B cell (primary cell): ENCODE results near the gene OR4D2. TPM values are rescaled to one million over a fixed set of nuclear protein-coding genes. Genes with fewer than 3 reads are reported as not detected.

Experiments used
- ATAC-seq: fragments of 200-7000 bp; cut with Tn5 transposase; one replicate; pipeline ENCODE4 v1.10.0; 2021; ENCODE audit warnings: low read depth, mild to moderate bottlenecking, moderate number of reproducible peaks, moderate library complexity
- CTCF ChIA-PET: fragments of 350-600 bp; sonication (Branson Sonifier 250); formaldehyde crosslinking; loops from one replicate; lab custom pipeline; 2021; ENCODE audit warnings: antibody characterized with exemption, inconsistent platforms; lab: Charles Lee
- POLR2A ChIA-PET: fragments of 350-600 bp; sonication (Branson Sonifier 250); formaldehyde crosslinking; loops from one replicate; lab custom pipeline; 2021; ENCODE audit warnings: antibody characterized with exemption; lab: Charles Lee
- DNase-seq: peaks from one replicate; pipeline ENCODE4 v3.0.0; 2013
- H2AFZ ChIP-seq: 2 replicates; pipeline ENCODE4 v1.6.1; 2012; ENCODE audit warnings: mild to moderate bottlenecking, low read depth, low read length; ENCODE audit not compliant: insufficient read depth, poor library complexity, severe bottlenecking
- H3K27ac ChIP-seq, 2 donors: 1 replicate in 1 of 2; 2 replicates in 1 of 2; pipeline ENCODE4 v1.5.1; 2012 to 2013; ENCODE audit warnings: low read length in 2 of 2, mild to moderate bottlenecking in 2 of 2, moderate library complexity in 1 of 2
- H3K27me3 ChIP-seq, 4 experiments: fragments of 200-600 bp in 1 of 4; sonication (generic) in 1 of 4; replicated peaks in 1 of 4; 1 replicate in 2 of 4; 2 replicates in 2 of 4; pipeline versions ENCODE4 v1.6.1 to v1.7.0; 2013 to 2016; ENCODE audit warnings: low read length in 3 of 4, mild to moderate bottlenecking in 2 of 4, mixed read lengths in 1 of 4, moderate library complexity in 1 of 4; ENCODE audit not compliant: insufficient read depth in 4 of 4, control insufficient read depth in 3 of 4; ENCODE audit errors: control extremely low read depth in 1 of 4
- H3K36me3 ChIP-seq, 2 experiments: replicated peaks in 1 of 2; 1 replicate in 1 of 2; 2 replicates in 1 of 2; pipeline versions ENCODE4 v1.6.1 to v1.7.1; 2013; ENCODE audit warnings: low read length in 1 of 2; ENCODE audit not compliant: insufficient read depth in 2 of 2, control insufficient read depth in 1 of 2; ENCODE audit errors: control extremely low read depth in 1 of 2, extremely low read depth in 1 of 2
- H3K4me1 ChIP-seq, 2 donors: fragments of 200-600 bp in 1 of 2; sonication (generic) in 1 of 2; 1 replicate in 1 of 2; 2 replicates in 1 of 2; pipeline versions ENCODE4 v1.5.1 to v1.6.1; 2013 to 2017; ENCODE audit warnings: low read length in 2 of 2; ENCODE audit not compliant: control insufficient read depth in 2 of 2, insufficient read depth in 2 of 2
- H3K4me2 ChIP-seq: replicated peaks from 2 replicates; pipeline ENCODE3; 2012; ENCODE audit warnings: mild to moderate bottlenecking, low read depth, low read length; ENCODE audit not compliant: poor library complexity, severe bottlenecking
- H3K4me3 ChIP-seq, 5 experiments: fragments of 200-600 bp in 1 of 5; sonication (generic) in 1 of 5; 1 replicate in 3 of 5; 2 replicates in 2 of 5; pipeline versions ENCODE4 v1.5.1 to v1.7.0; 2011 to 2016; ENCODE audit warnings: low read length in 4 of 5, mild to moderate bottlenecking in 4 of 5, low read depth in 2 of 5, control low read depth in 1 of 5, moderate library complexity in 1 of 5; ENCODE audit not compliant: insufficient read depth in 1 of 5; ENCODE audit errors: control extremely low read depth in 1 of 5, extremely low read depth in 1 of 5
- H3K79me2 ChIP-seq: fragments of 200-600 bp; sonication (generic); one replicate; pipeline ENCODE4 v1.6.0; 2016; ENCODE audit warnings: low read length; ENCODE audit not compliant: control insufficient read depth, insufficient read depth
- H3K9ac ChIP-seq: fragments of 200-600 bp; sonication (generic); 2 replicates; pipeline ENCODE4 v1.6.1; 2017; ENCODE audit warnings: mild to moderate bottlenecking, low read length, moderate library complexity
- H3K9me3 ChIP-seq, 3 donors: one replicate each; pipeline versions ENCODE4 v1.6.1 to v1.7.1; 2013; ENCODE audit warnings: low read length in 2 of 3; ENCODE audit not compliant: control insufficient read depth in 2 of 3, insufficient read depth in 1 of 3; ENCODE audit errors: control extremely low read depth in 1 of 3
- H4K20me1 ChIP-seq: 2 replicates; pipeline ENCODE4 v1.6.0; 2012; ENCODE audit warnings: mild to moderate bottlenecking, low read length; ENCODE audit not compliant: insufficient read depth, control insufficient read depth, poor library complexity, severe bottlenecking
- H3K27ac Mint-ChIP-seq: one replicate; pipeline ENCODE4 v1.8.0; 2021; ENCODE audit warnings: mixed read lengths
- H3K27me3 Mint-ChIP-seq: one replicate; pipeline ENCODE4 v1.8.0; 2021; ENCODE audit warnings: mixed read lengths
- H3K4me1 Mint-ChIP-seq: one replicate; pipeline ENCODE4 v1.8.0; 2021; ENCODE audit warnings: mixed read lengths
- H3K4me3 Mint-ChIP-seq: one replicate; pipeline ENCODE4 v1.8.0; 2021; ENCODE audit warnings: mixed read lengths
- H3K9me3 Mint-ChIP-seq: one replicate; pipeline ENCODE4 v1.8.0; 2022; ENCODE audit warnings: mixed read lengths; ENCODE audit not compliant: insufficient read depth
- CTCF ChIP-seq: fragments of 200-600 bp; IDR thresholded peaks from one replicate; pipeline ENCODE4 v1.8.0; 2022; ENCODE audit warnings: antibody characterized with exemption, mild to moderate bottlenecking
- EZH2 ChIP-seq: IDR thresholded peaks from 2 replicates; pipeline ENCODE4 v1.6.1; 2012; ENCODE audit warnings: borderline replicate concordance, low read depth, mild to moderate bottlenecking, moderate library complexity, low read length; ENCODE audit not compliant: insufficient read depth, poor library complexity, severe bottlenecking
- WGBS: methylation state at CpG from one replicate; pipeline ENCODE4 v1.1.5; 2013; ENCODE audit warnings: missing lambda C conversion rate; ENCODE audit not compliant: insufficient coverage; 5-methylcytosine and 5-hydroxymethylcytosine counted together
- intact Hi-C: fragments of 100-400 bp; cut with micrococcal nuclease; formaldehyde crosslinking; loops from one replicate; pipeline ENCODE4 v1.10.0; 2022
- polyA plus RNA-seq: library from polyadenylated mRNA; depleted of rRNA; stranded (reverse); fragments of >200 nt; gene quantifications from 2 replicates; pipeline ENCODE4 v1.2.3, GENCODE V29; 2012
- total RNA-seq, 2 donors: library from RNA; stranded (reverse); fragments of 120-200 nt in 1 of 2; gene quantifications; 1 replicate in 1 of 2; 2 replicates in 1 of 2; pipeline versions ENCODE4 v1.2.3 to v1.2.4, GENCODE V29; 2013 to 2022

OR4D2 gene
- total and polyA plus RNA-seq, 2 donors (not counting 1 experiment from before 2014, with no cell fraction given), result not detected

GRCh38 chr17:58144801-58145200, 22.0 kb upstream of the OR4D2 start:
- Histone ChIP-seq H3K27ac (no peak overlapping the region), H3K79me2 (no peaks in the 10 kb centered on the region), H3K36me3 (no peaks in the 10 kb centered on the region), H4K20me1 (no peaks in the 10 kb centered on the region), H3K4me2 (no peak overlapping the region), H3K4me3 (no peak overlapping the region), H3K9me3 (peaks cover 5 to 28% (median 17%) of the 10 kb centered on the region in 3 donors), H3K9ac (no peak overlapping the region), H3K4me1 (no peaks in the 10 kb centered on the region), H2AFZ (no peak overlapping the region), H3K27me3 (peaks cover 0 to 9% (median 3%) of the 10 kb centered on the region in 4 experiments)
- ATAC-seq, result no peak
- TF ChIP-seq EZH2 (no peak), CTCF (no peak)
- Mint-ChIP-seq H3K27ac (no peak overlapping the region), H3K27me3 (peaks cover 52% of the 10 kb centered on the region), H3K4me3 (no peak overlapping the region), H3K9me3 (peaks cover 23% of the 10 kb centered on the region), H3K4me1 (no peaks in the 10 kb centered on the region)
- intact Hi-C loops, result no loop called here
- no peak for DNase-seq
- ChIA-PET CTCF (no interaction called here), POLR2A (no interaction called here)
- no CpG with 5 or more reads among the region's 1 CpG for WGBS

GRCh38 chr17:58147930-58148434, 18.8 kb upstream of the OR4D2 start, which contains the start of gene OR4D1:
TSS of gene OR4D1 (plus strand) at chr17:58148384. CDS start at chr17:58155154, 6,770 bp downstream.
- no peak within 1 kb of the TSS for H3K4me3 ChIP-seq
- Mint-ChIP-seq H3K9me3 (peaks cover 23% of the 10 kb centered on the region), H3K4me1 (peaks cover 7% of the 10 kb centered on the region), H3K27me3 (peaks cover 48% of the 10 kb centered on the region), H3K4me3 (no peak within 1 kb of the TSS), H3K27ac (no peak within 1 kb of the TSS)
- no peak within 1 kb of the TSS for H3K9ac ChIP-seq
- H3K79me2 ChIP-seq, result no peaks in the 10 kb centered on the region
- H3K36me3 ChIP-seq, result no peaks in the 10 kb centered on the region
- no peak for TF ChIP-seq EZH2
- no peak for TF ChIP-seq CTCF
- no peak within 1 kb of the TSS for H3K4me2 ChIP-seq
- DNase-seq (no peak), ATAC-seq (no peak)
- ChIA-PET POLR2A (no interaction called here), CTCF (no interaction called here)
- no peak within 1 kb of the TSS for H3K27ac ChIP-seq
- peaks cover 4 to 5% of the 10 kb centered on the region in 2 donors for H3K4me1 ChIP-seq
- WGBS, result 83% methylated on average over 1 of the region's 1 CpG
- intact Hi-C loops, result no loop called here
- peaks cover 5 to 28% (median 17%) of the 10 kb centered on the region in 3 donors for H3K9me3 ChIP-seq
- peaks cover 0 to 8% (median 3%) of the 10 kb centered on the region in 4 experiments for H3K27me3 ChIP-seq
- no peak within 1 kb of the TSS for H2AFZ ChIP-seq
- H4K20me1 ChIP-seq, result no peaks in the 10 kb centered on the region
